ENCODE data around the gene ACSM2A. TPM values are rescaled to one million over a fixed set of nuclear protein-coding genes. Genes with fewer than 3 reads are reported as not detected.
"Not testable (repeated sequence)": the region's sequence is repeated elsewhere in the genome, so short reads cannot be mapped to it uniquely, and the experiment has no call there.

The ACSM2A gene
- total RNA-seq, 4 donors from 2014 or later: not detected

GRCh38 chr16:20411055-20411454 lies 40.3 kb upstream of the ACSM2A start:
- WGBS, 2 donors: 73 to 84% methylated on average over 2 of the region's 2 CpGs
- no peak for DNase-seq (ENCODE audit: low spot score in 2 of 2)
- no peak overlapping the region for H3K4me3 ChIP-seq (ENCODE audit: low read depth, poor library complexity, severe bottlenecking)
- TF ChIP-seq CTCF (IDR thresholded peaks at IDR 0.05) (no peak), POLR2A (IDR thresholded peaks at IDR 0.05) (no peak)
- intact Hi-C loops (cut with DNase I; ENCODE audit: low total_unique reads): no loop called here

- H3K4me3 ChIP-seq (ENCODE audit: low read depth, poor library complexity, severe bottlenecking): no peak overlapping the region
- intact Hi-C loops (cut with DNase I; ENCODE audit: low total_unique reads): no loop called here
- 68 to 77% methylated on average over 1 of the region's 1 CpG for WGBS, 2 donors
- no peak for TF ChIP-seq CTCF (IDR thresholded peaks at IDR 0.05)
- no peak for TF ChIP-seq POLR2A (IDR thresholded peaks at IDR 0.05)
- no peak for DNase-seq (ENCODE audit: low spot score in 2 of 2)
Observed at GRCh38 chr16:20415541-20415940, 35.8 kb upstream of the ACSM2A start.

- H3K4me3 ChIP-seq (ENCODE audit: low read depth, poor library complexity, severe bottlenecking); intact Hi-C loops (cut with DNase I; ENCODE audit: low total_unique reads); DNase-seq (ENCODE audit: low spot score in 2 of 2): not testable (repeated sequence)
- WGBS, 2 donors: 85 to 87% methylated on average over 8 of the region's 8 CpGs
Observed at GRCh38 chr16:20419093-20419492, 32.2 kb upstream of the ACSM2A start.

- DNase-seq (ENCODE audit: low spot score in 2 of 2); H3K4me3 ChIP-seq (ENCODE audit: low read depth, poor library complexity, severe bottlenecking); intact Hi-C loops (cut with DNase I; ENCODE audit: low total_unique reads): not testable (repeated sequence)
- 67 to 69% methylated on average over 2 of the region's 2 CpGs for WGBS, 2 donors
Observed at GRCh38 chr16:20421748-20422147, 29.6 kb upstream of the ACSM2A start.

- intact Hi-C loops (cut with DNase I; ENCODE audit: low total_unique reads): not testable (repeated sequence)
- WGBS, 2 donors: 87 to 90% methylated on average over 5 of the region's 5 CpGs
Observed at GRCh38 chr16:20423772-20424128, 27.6 kb upstream of the ACSM2A start.

GRCh38 chr16:20424129-20424866 lies 27.0 kb upstream of the ACSM2A start:
- no peak for DNase-seq (ENCODE audit: low spot score in 2 of 2)
- TF ChIP-seq POLR2A (IDR thresholded peaks at IDR 0.05): no peak
- intact Hi-C loops (cut with DNase I; ENCODE audit: low total_unique reads): no loop called here
- no peak overlapping the region for H3K4me3 ChIP-seq (ENCODE audit: low read depth, poor library complexity, severe bottlenecking)
- whole genome bisulfite sequencing, 2 donors: 69 to 74% methylated on average over 2 of the region's 2 CpGs

More at GRCh38 chr16:20423772-20424128, 27.6 kb upstream of the ACSM2A start:
- not testable (repeated sequence) for DNase-seq (ENCODE audit: low spot score in 2 of 2); H3K4me3 ChIP-seq (ENCODE audit: low read depth, poor library complexity, severe bottlenecking)

- intact Hi-C loops (cut with DNase I; ENCODE audit: low total_unique reads); H3K4me3 ChIP-seq (ENCODE audit: low read depth, poor library complexity, severe bottlenecking); DNase-seq (ENCODE audit: low spot score in 2 of 2): not testable (repeated sequence)
- WGBS, 2 donors: 43 to 51% methylated on average over 2 of the region's 2 CpGs
Observed at GRCh38 chr16:20427401-20427797, 23.9 kb upstream of the ACSM2A start.

- intact Hi-C loops (cut with DNase I; ENCODE audit: low total_unique reads): not testable (repeated sequence)
- 58 to 71% methylated on average over 7 of the region's 7 CpGs for WGBS, 2 donors
Observed at GRCh38 chr16:20429499-20429898, 21.8 kb upstream of the ACSM2A start.

GRCh38 chr16:20430480-20430879 lies 20.8 kb upstream of the ACSM2A start:
- intact Hi-C loops (cut with DNase I; ENCODE audit: low total_unique reads); H3K4me3 ChIP-seq (ENCODE audit: low read depth, poor library complexity, severe bottlenecking); DNase-seq (ENCODE audit: low spot score in 2 of 2): not testable (repeated sequence)
- 84 to 89% methylated on average over 1 of the region's 1 CpG for WGBS, 2 donors

More at GRCh38 chr16:20429499-20429898, 21.8 kb upstream of the ACSM2A start:
- DNase-seq (ENCODE audit: low spot score in 2 of 2); H3K4me3 ChIP-seq (ENCODE audit: low read depth, poor library complexity, severe bottlenecking): not testable (repeated sequence)
